WTC11 (cell line): Measurements from ENCODE around the gene MAPKAPK3. TPM values are rescaled to one million over a fixed set of nuclear protein-coding genes. Genes with fewer than 3 reads are reported as not detected.

Source experiments
- ATAC-seq: fragments of 200-7000 bp; cut with Tn5 transposase; 2 replicates; pipeline ENCODE4 v1.10.0; 2021; ENCODE audit warnings: mild to moderate bottlenecking, moderate library complexity
- CTCF ChIA-PET: fragments of 300-600 bp; sonication (Branson Sonifier 250); formaldehyde crosslinking; loops from one replicate; lab custom pipeline; 2021; ENCODE audit warnings: antibody characterized with exemption; lab: Charles Lee
- POLR2A ChIA-PET: fragments of 350-600 bp; sonication (Branson Sonifier 250); formaldehyde crosslinking; loops from one replicate; lab custom pipeline; 2021; ENCODE audit warnings: antibody characterized with exemption; lab: Charles Lee
- DNase-seq: peaks from one replicate; pipeline ENCODE4 v3.0.0; 2021; ENCODE audit warnings: low spot score
- H3K27ac Mint-ChIP-seq: 2 replicates; pipeline ENCODE4 v1.8.0; 2021; ENCODE audit warnings: mixed read lengths
- H3K27me3 Mint-ChIP-seq: 2 replicates; pipeline ENCODE4 v1.8.0; 2021; ENCODE audit warnings: low read depth, mild to moderate bottlenecking, moderate library complexity, mixed read lengths
- H3K36me3 Mint-ChIP-seq: 2 replicates; pipeline ENCODE4 v1.8.0; 2021; ENCODE audit warnings: mixed read lengths
- H3K4me1 Mint-ChIP-seq: 2 replicates; pipeline ENCODE4 v1.8.0; 2022; ENCODE audit warnings: mixed read lengths
- H3K4me3 Mint-ChIP-seq: 2 replicates; pipeline ENCODE4 v1.8.0; 2021; ENCODE audit warnings: mild to moderate bottlenecking, moderate library complexity, mixed read lengths
- H3K9me3 Mint-ChIP-seq: 2 replicates; pipeline ENCODE4 v1.8.0; 2021; ENCODE audit warnings: mixed read lengths
- AFF4 ChIP-seq: sonication (generic); formaldehyde crosslinking; IDR thresholded peaks from 2 replicates; pipeline ENCODE4 v1.8.1; 2023; ENCODE audit warnings: mild to moderate bottlenecking, missing genetic modification reagents, borderline replicate concordance
- ATF1 ChIP-seq: sonication (generic); formaldehyde crosslinking; IDR thresholded peaks from 2 replicates; pipeline ENCODE4 v1.8.1; 2023; ENCODE audit warnings: mild to moderate bottlenecking, moderate library complexity, missing genetic modification reagents
- ATF3 ChIP-seq: sonication (generic); formaldehyde crosslinking; conservative IDR thresholded peaks from 2 replicates; pipeline ENCODE4 v1.8.1; 2022; ENCODE audit warnings: mild to moderate bottlenecking, missing genetic modification reagents
- ATF6 ChIP-seq: sonication (generic); formaldehyde crosslinking; IDR thresholded peaks from 2 replicates; pipeline ENCODE4 v1.8.1; 2023; ENCODE audit warnings: mild to moderate bottlenecking, missing genetic modification reagents
- CDX4 ChIP-seq: fragments of 250-450 bp; sonication (Bioruptor Pico); IDR thresholded peaks from 2 replicates; pipeline ENCODE4 v1.9.0; 2021; ENCODE audit warnings: moderate library complexity, mild to moderate bottlenecking, inconsistent platforms, borderline replicate concordance
- CREM ChIP-seq: sonication (generic); formaldehyde crosslinking; IDR thresholded peaks from 2 replicates; pipeline ENCODE4 v1.8.1; 2022; ENCODE audit warnings: mild to moderate bottlenecking, missing genetic modification reagents, moderate library complexity
- FOXK1 ChIP-seq: sonication (generic); formaldehyde crosslinking; IDR thresholded peaks from 2 replicates; pipeline ENCODE4 v1.8.0; 2022; ENCODE audit warnings: mild to moderate bottlenecking, moderate library complexity, missing genetic modification reagents
- FOXP1 ChIP-seq: sonication (generic); formaldehyde crosslinking; IDR thresholded peaks from 2 replicates; pipeline ENCODE4 v1.8.0; 2022; ENCODE audit warnings: missing genetic modification reagents, mild to moderate bottlenecking, moderate library complexity, borderline replicate concordance
- IRF2 ChIP-seq: sonication (generic); formaldehyde crosslinking; IDR thresholded peaks from 2 replicates; pipeline ENCODE4 v1.8.0; 2022; ENCODE audit warnings: low read depth, missing genetic modification reagents, borderline replicate concordance
- RORB ChIP-seq: fragments of 250-450 bp; sonication (Bioruptor Pico); IDR thresholded peaks from 2 replicates; pipeline ENCODE4 v1.9.0; 2021; ENCODE audit warnings: mild to moderate bottlenecking
- SP1 ChIP-seq: sonication (generic); formaldehyde crosslinking; conservative IDR thresholded peaks from 2 replicates; pipeline ENCODE4 v1.8.1; 2022; ENCODE audit warnings: missing genetic modification reagents
- ZNF281 ChIP-seq: sonication (generic); formaldehyde crosslinking; IDR thresholded peaks from 2 replicates; pipeline ENCODE4 v1.8.0; 2023; ENCODE audit warnings: mild to moderate bottlenecking, missing genetic modification reagents
- ZNF423 ChIP-seq: fragments of 250-450 bp; sonication (Bioruptor Pico); IDR thresholded peaks from 2 replicates; pipeline ENCODE4 v2.1.2; 2022; ENCODE audit warnings: mild to moderate bottlenecking, moderate library complexity
- ZNF671 ChIP-seq: fragments of 250-450 bp; sonication (Bioruptor Pico); IDR thresholded peaks from 2 replicates; pipeline ENCODE4 v1.8.0; 2021; ENCODE audit warnings: mild to moderate bottlenecking
- ZSCAN18 ChIP-seq: fragments of 250-450 bp; sonication (Bioruptor Pico); IDR thresholded peaks from 2 replicates; pipeline ENCODE4 v2.1.2; 2022; ENCODE audit warnings: mild to moderate bottlenecking, moderate library complexity
- total RNA-seq: library from RNA; stranded (reverse); gene quantifications from 3 replicates; pipeline ENCODE4 v1.2.3, GENCODE V29; 2021
- TF ChIP-seq, protein P1 (sequence below): sonication (generic); formaldehyde crosslinking; IDR thresholded peaks from 2 replicates; pipeline ENCODE4 v1.8.0; 2022; ENCODE audit warnings: missing genetic modification reagents

Gene MAPKAPK3
- total RNA-seq, 1 experiment from 2014 or later = 60.2 TPM

GRCh38 chr3:50637011-50637410 lies 20.1 kb downstream of the MAPKAPK3 start:
- Mint-ChIP-seq H3K27ac (peak overlapping the region; percentile 71; the same call in 1 of the 2 replicates), H3K9me3 (no peaks in the 10 kb centered on the region), H3K4me3 (no peak overlapping the region), H3K27me3 (no peaks in the 10 kb centered on the region), H3K36me3 (peaks cover 6% of the 10 kb centered on the region)
- POLR2A ChIA-PET = interaction anchor here (1.5 kb wide), 1 partner anchor 9 kb away, joined by 4 read pairs; no protein-coding TSS in a partner anchor
- DNase-seq = peak; percentile 49
- TF ChIP-seq, protein P1, sequence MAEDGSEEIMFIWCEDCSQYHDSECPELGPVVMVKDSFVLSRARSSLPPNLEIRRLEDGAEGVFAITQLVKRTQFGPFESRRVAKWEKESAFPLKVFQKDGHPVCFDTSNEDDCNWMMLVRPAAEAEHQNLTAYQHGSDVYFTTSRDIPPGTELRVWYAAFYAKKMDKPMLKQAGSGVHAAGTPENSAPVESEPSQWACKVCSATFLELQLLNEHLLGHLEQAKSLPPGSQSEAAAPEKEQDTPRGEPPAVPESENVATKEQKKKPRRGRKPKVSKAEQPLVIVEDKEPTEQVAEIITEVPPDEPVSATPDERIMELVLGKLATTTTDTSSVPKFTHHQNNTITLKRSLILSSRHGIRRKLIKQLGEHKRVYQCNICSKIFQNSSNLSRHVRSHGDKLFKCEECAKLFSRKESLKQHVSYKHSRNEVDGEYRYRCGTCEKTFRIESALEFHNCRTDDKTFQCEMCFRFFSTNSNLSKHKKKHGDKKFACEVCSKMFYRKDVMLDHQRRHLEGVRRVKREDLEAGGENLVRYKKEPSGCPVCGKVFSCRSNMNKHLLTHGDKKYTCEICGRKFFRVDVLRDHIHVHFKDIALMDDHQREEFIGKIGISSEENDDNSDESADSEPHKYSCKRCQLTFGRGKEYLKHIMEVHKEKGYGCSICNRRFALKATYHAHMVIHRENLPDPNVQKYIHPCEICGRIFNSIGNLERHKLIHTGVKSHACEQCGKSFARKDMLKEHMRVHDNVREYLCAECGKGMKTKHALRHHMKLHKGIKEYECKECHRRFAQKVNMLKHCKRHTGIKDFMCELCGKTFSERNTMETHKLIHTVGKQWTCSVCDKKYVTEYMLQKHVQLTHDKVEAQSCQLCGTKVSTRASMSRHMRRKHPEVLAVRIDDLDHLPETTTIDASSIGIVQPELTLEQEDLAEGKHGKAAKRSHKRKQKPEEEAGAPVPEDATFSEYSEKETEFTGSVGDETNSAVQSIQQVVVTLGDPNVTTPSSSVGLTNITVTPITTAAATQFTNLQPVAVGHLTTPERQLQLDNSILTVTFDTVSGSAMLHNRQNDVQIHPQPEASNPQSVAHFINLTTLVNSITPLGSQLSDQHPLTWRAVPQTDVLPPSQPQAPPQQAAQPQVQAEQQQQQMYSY (CRISPR knock-in tag) = peak; percentile 13; the same call in 1 of the 2 replicates
- TF ChIP-seq FOXK1 (CRISPR knock-in tag) (0 out of 2 replicates have a peak, but pooled peaks have one; percentile 20), AFF4 (CRISPR knock-in tag) (no peak)
- TF ChIP-seq, all 79 proteins: peak for 2
- peaks cover 33% of the 10 kb centered on the region for H3K4me1 Mint-ChIP-seq
- CTCF ChIA-PET = interaction anchor here (0.6 to 3.5 kb wide), 7 partner anchors 9 to 33 kb away, joined by 3 to 16 read pairs (median 6); partner anchors contain the start of genes CISH and MAPKAPK3
- peak; percentile 96 for ATAC-seq

DNA sequence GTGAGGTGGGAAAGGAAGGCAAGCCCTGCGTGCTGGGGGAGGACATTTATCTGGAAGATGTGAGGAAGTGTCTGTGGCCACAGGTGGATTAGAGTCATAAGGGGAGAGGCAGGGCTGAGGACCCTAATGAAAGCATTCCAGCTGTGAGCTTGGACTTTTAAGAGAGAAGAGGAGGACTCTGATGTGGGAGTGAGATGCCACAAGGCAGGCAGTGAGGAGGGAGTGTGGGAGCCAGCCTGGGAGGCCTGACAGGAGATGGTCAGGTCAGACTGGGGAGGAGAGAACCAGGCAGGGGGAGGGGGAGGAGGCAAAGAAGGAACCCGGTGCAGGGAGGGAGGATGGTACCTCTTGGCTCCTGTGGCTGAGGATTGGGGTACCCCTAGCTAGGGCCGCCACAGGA lies 21.0 kb downstream of the MAPKAPK3 start:
- POLR2A ChIA-PET = no interaction called here
- TF ChIP-seq CREM (CRISPR knock-in tag) = no peak
- no peak for TF ChIP-seq SP1 (CRISPR knock-in tag)
- no peak for TF ChIP-seq IRF2 (CRISPR knock-in tag)
- TF ChIP-seq FOXP1 (CRISPR knock-in tag) = no peak
- TF ChIP-seq ATF6 (CRISPR knock-in tag) = no peak
- TF ChIP-seq CDX4 (CRISPR knock-in tag) = no peak
- TF ChIP-seq ATF3 = no peak
- no peak for TF ChIP-seq ZNF671 (CRISPR knock-in tag)
- no peak for TF ChIP-seq ATF1 (CRISPR knock-in tag)
- no peak for TF ChIP-seq RORB (CRISPR knock-in tag)
- no peak for TF ChIP-seq ZSCAN18 (CRISPR knock-in tag)
- TF ChIP-seq ZNF423 (CRISPR knock-in tag) = no peak
- TF ChIP-seq ZNF281 (CRISPR knock-in tag) = no peak
- CTCF ChIA-PET = interaction anchor here (0.8 to 3.5 kb wide), 5 partner anchors 10 to 26 kb away, joined by 3 to 16 read pairs (median 6); partner anchors contain the start of genes CISH and MAPKAPK3
- DNase-seq (no peak), ATAC-seq (no peak)
- Mint-ChIP-seq H3K36me3 (peaks cover 11% of the 10 kb centered on the region), H3K27ac (no peak overlapping the region), H3K4me1 (peaks cover 38% of the 10 kb centered on the region), H3K9me3 (no peaks in the 10 kb centered on the region), H3K27me3 (no peaks in the 10 kb centered on the region), H3K4me3 (no peak overlapping the region)
